Heart right ventricle (tissue), 16 donors: ENCODE results near the gene ARHGEF7. TPM values are rescaled to one million over a fixed set of nuclear protein-coding genes. Genes with fewer than 3 reads are reported as not detected.
"Not testable (repeated sequence)": the region's sequence is repeated elsewhere in the genome, so short reads cannot be mapped to it uniquely, and the experiment has no call there.

Source experiments
- ATAC-seq, 8 donors: fragments of 200-7000 bp; cut with Tn5 transposase; one replicate each; pipeline ENCODE4 v1.9.1; 2020; ENCODE audit warnings: mild to moderate bottlenecking in 8 of 8, moderate library complexity in 8 of 8, moderate number of reproducible peaks in 1 of 8
- DNase-seq, 2 donors: peaks; one replicate each; pipeline ENCODE4 v3.0.0-alpha.2; 2020
- H3K27ac ChIP-seq, 10 donors: fragments of 200-600 bp; sonication (generic) in 2 of 10; one replicate each; pipeline versions ENCODE4 v1.5.0 to v1.8.0; 2020 to 2022; ENCODE audit warnings: mild to moderate bottlenecking in 3 of 10
- H3K27me3 ChIP-seq, 7 donors: fragments of 200-600 bp; one replicate each; pipeline ENCODE4 v1.8.0; 2021 to 2022; ENCODE audit warnings: mild to moderate bottlenecking in 2 of 7
- H3K36me3 ChIP-seq, 9 donors: fragments of 200-600 bp; sonication (generic) in 1 of 9; one replicate each; pipeline versions ENCODE4 v1.5.0 to v1.8.0; 2020 to 2022; ENCODE audit warnings: mild to moderate bottlenecking in 2 of 9
- H3K4me1 ChIP-seq, 9 donors: fragments of 200-600 bp; sonication (generic) in 1 of 9; one replicate each; pipeline versions ENCODE4 v1.5.0 to v1.8.0; 2020 to 2022; ENCODE audit warnings: mild to moderate bottlenecking in 4 of 9
- H3K4me3 ChIP-seq, 10 donors: fragments of 200-600 bp; sonication (generic) in 2 of 10; one replicate each; pipeline versions ENCODE4 v1.5.0 to v1.8.0; 2020 to 2022; ENCODE audit warnings: mild to moderate bottlenecking in 7 of 10, moderate library complexity in 2 of 10
- H3K9me3 ChIP-seq, 11 donors: fragments of 200-600 bp in 10 of 11; sonication (generic) in 2 of 11; one replicate each; pipeline versions ENCODE4 v1.5.0 to v1.8.0; 2013 to 2022; ENCODE audit warnings: mild to moderate bottlenecking in 2 of 11, control low read depth in 1 of 11, moderate library complexity in 1 of 11
- CTCF ChIP-seq, 9 donors: fragments of 200-600 bp; sonication (generic) in 2 of 9; IDR thresholded peaks; one replicate each; pipeline versions ENCODE4 v1.5.0 to v1.8.0; 2021 to 2022; ENCODE audit warnings: antibody characterized with exemption in 9 of 9, mild to moderate bottlenecking in 5 of 9, moderate library complexity in 1 of 9
- WGBS, 2 donors: extraction: QIAGEN DNeasy Blood & Tissue Kit; methylation state at CpG; one replicate each; pipeline ENCODE4 v1.1.7; 2013; ENCODE audit warnings: inconsistent platforms in 1 of 2; 5-methylcytosine and 5-hydroxymethylcytosine counted together
- intact Hi-C, 10 donors: fragments of 100-400 bp; cut with DNase I; formaldehyde crosslinking; loops; one replicate each; pipeline versions ENCODE4 v1.11.1 to v1.14.2; 2022
- polyA plus RNA-seq, 2 donors: library from polyadenylated mRNA; stranded (reverse); fragments of 200-250 nt; gene quantifications; one replicate each; pipeline ENCODE4 v1.2.3, GENCODE V29; 2013
- total RNA-seq, 10 donors: library from RNA; stranded (reverse); fragmentation: NEBNext Ultra II Directional in 3 of 10; extraction: Animal tissue kit (Norgen Biotek cat#: 25700) in 3 of 10; gene quantifications; one replicate each; pipeline versions ENCODE4 v1.2.1 to v1.2.4, GENCODE V29; 2021 to 2023
- donor health status: Arrhythmogenic right ventricular cardiomyopathy.
- donor health status: ischemic (EF 13 %, LVEDD 7.1; RV severe dilation, severe dysfunction).
- donor health status: healthy with polysubstance abuse.
- donor health status: DM: no; HTN: yes; CAD: no.
- donor health status: DM: no; HTN: no; CAD: no.
- donor health status: ischemic (EF 25% LVEDD 6.9; RV normal size, moderate dysfunction).
- donor health status: ischemic (EF 25% LVEDD 5.7; RV mildly dilated, moderate dysfunction).
- donor health status: healthy.
- donor health status: DM: yes; HTN: yes; CAD: no.
- donor health status: Ischemic cardiomyopathy.
- donor health status: ischemic (EF 35%, LVEDD 5.7; RV mildly dilated, moderate dysfunction).
- donor health status: nonischemic (EF 11% LVEDD 7.7; RV severe dilation, severe dysfunction).
- donor health status: DM: yes; HTN: yes; CAD: no.
- donor health status: PGD.
- donor health status: ischemic (EF 29% LVEDD 5.4; RV normal size, mild dysfunction).
- donor health status: nonischemic (EF 23%, LVEDD 6.1; RV moderate dilation, normal function).

ARHGEF7 gene
- total and polyA plus RNA-seq, 12 donors = 18.4 to 56.6 (median 43.1) TPM

GRCh38 chr13:111068009-111068350 lies 47.1 kb upstream of the ARHGEF7 start:
- ATAC-seq = no peak
- H3K4me3 ChIP-seq = peak overlapping the region in 6 of 10 donors; percentile 64 to 74 (median 66)
- intact Hi-C loops = loop anchor here (2.0 to 10.0 kb wide), 7 partner anchors 84 to 397 kb away; no protein-coding TSS in a partner anchor

GRCh38 chr13:111071120-111071519 lies 44.0 kb upstream of the ARHGEF7 start:
- 68 to 73% methylated on average over 4 of the region's 4 CpGs for WGBS, 2 donors
- not testable (repeated sequence) for DNase-seq, ATAC-seq, H3K4me3 ChIP-seq, H3K27ac ChIP-seq, H3K36me3 ChIP-seq
- intact Hi-C loops = loop anchor here in 1 of 10 donors (5.0 kb wide), 1 partner anchor 146 kb away; no protein-coding TSS in a partner anchor
- Histone ChIP-seq H3K4me1 (peaks cover 0 to 15% (median 7%) of the 10 kb centered on the region in 9 donors), H3K27me3 (peaks cover 0 to 26% (median 0%) of the 10 kb centered on the region in 7 donors), H3K9me3 (peaks cover 0 to 52% (median 21%) of the 10 kb centered on the region in 11 donors)

More at GRCh38 chr13:111068009-111068350, 47.1 kb upstream of the ARHGEF7 start:
- no peak for DNase-seq
- Histone ChIP-seq H3K4me1 (peaks cover 0 to 15% (median 7%) of the 10 kb centered on the region in 9 donors), H3K36me3 (no peaks in the 10 kb centered on the region), H3K27me3 (peaks cover 0 to 36% (median 0%) of the 10 kb centered on the region in 7 donors), H3K27ac (no peak overlapping the region), H3K9me3 (peaks cover 0 to 23% (median 7%) of the 10 kb centered on the region in 11 donors)
- TF ChIP-seq CTCF (IDR thresholded peaks at IDR 0.05) = peak in 2 of 9 donors; percentile 8 to 19
- 21 to 22% methylated on average over 2 of the region's 2 CpGs for WGBS, 2 donors

GRCh38 chr13:111071526-111071925 lies 43.6 kb upstream of the ARHGEF7 start:
- Histone ChIP-seq H3K9me3 (peaks cover 0 to 52% (median 21%) of the 10 kb centered on the region in 11 donors), H3K4me1 (peaks cover 0 to 15% (median 7%) of the 10 kb centered on the region in 9 donors), H3K27me3 (peaks cover 0 to 22% (median 0%) of the 10 kb centered on the region in 7 donors)
- ATAC-seq, H3K4me3 ChIP-seq, H3K27ac ChIP-seq, H3K36me3 ChIP-seq, DNase-seq: not testable (repeated sequence)
- WGBS, 2 donors = 72 to 77% methylated on average over 7 of the region's 7 CpGs
- intact Hi-C loops = loop anchor here in 1 of 10 donors (5.0 kb wide), 1 partner anchor 146 kb away; no protein-coding TSS in a partner anchor

- 89% methylated on average over 3 of the region's 3 CpGs for WGBS, 2 donors
- Histone ChIP-seq H3K27ac (no peak overlapping the region), H3K36me3 (no peaks in the 10 kb centered on the region), H3K9me3 (peaks cover 0 to 52% (median 21%) of the 10 kb centered on the region in 11 donors), H3K27me3 (peaks cover 0 to 6% (median 0%) of the 10 kb centered on the region in 7 donors), H3K4me1 (no peaks in the 10 kb centered on the region), H3K4me3 (no peak overlapping the region)
- TF ChIP-seq CTCF (IDR thresholded peaks at IDR 0.05) = no peak
- intact Hi-C loops = loop anchor here in 1 of 10 donors (5.0 kb wide), 1 partner anchor 142 kb away; no protein-coding TSS in a partner anchor
- no peak for DNase-seq
- no peak for ATAC-seq
Observed at GRCh38 chr13:111074826-111075225, 40.3 kb upstream of the ARHGEF7 start.

- Histone ChIP-seq H3K9me3 (peaks cover 0 to 43% (median 21%) of the 10 kb centered on the region in 11 donors), H3K27me3 (peaks cover 0 to 6% (median 0%) of the 10 kb centered on the region in 7 donors), H3K4me3 (no peak overlapping the region), H3K27ac (no peak overlapping the region), H3K36me3 (no peaks in the 10 kb centered on the region), H3K4me1 (no peaks in the 10 kb centered on the region)
- DNase-seq = no peak
- 79 to 80% methylated on average over 11 of the region's 11 CpGs for WGBS, 2 donors
- peak in 1 of 8 donors; percentile 38 for ATAC-seq
- intact Hi-C loops = no loop called here
- no peak for TF ChIP-seq CTCF (IDR thresholded peaks at IDR 0.05)
Observed at GRCh38 chr13:111076155-111077013, 38.7 kb upstream of the ARHGEF7 start.
